ENCODE data around the gene RIPK1.
"Not testable (repeated sequence)": the region's sequence is repeated elsewhere in the genome, so short reads cannot be mapped to it uniquely, and the experiment has no call there.

The RIPK1 gene

GRCh38 chr6:3137057-3137777 is 68.9 kb downstream of the RIPK1 start:
- no peak for DNase-seq

GRCh38 chr6:3137873-3138272 is 69.6 kb downstream of the RIPK1 start:
- not testable (repeated sequence) for DNase-seq

GRCh38 chr6:3138341-3138740 is 70.0 kb downstream of the RIPK1 start:
- DNase-seq: peak; percentile 66 to 81

- DNase-seq: peak; percentile 66 to 86
Observed at GRCh38 chr6:3139090-3139903, 71.0 kb downstream of the RIPK1 start.

- DNase-seq: no peak
Observed at GRCh38 chr6:3140201-3140600, 71.9 kb downstream of the RIPK1 start.

GRCh38 chr6:3142536-3142935 is 74.2 kb downstream of the RIPK1 start:
- no peak for DNase-seq

- no peak for DNase-seq
Observed at GRCh38 chr6:3143158-3143557, 74.9 kb downstream of the RIPK1 start.

GRCh38 chr6:3144571-3144970 is 76.3 kb downstream of the RIPK1 start:
- DNase-seq: no peak

GRCh38 chr6:3147914-3148757 is 79.8 kb downstream of the RIPK1 start:
- DNase-seq: no peak

GRCh38 chr6:3151691-3152090 is 83.4 kb downstream of the RIPK1 start:
- DNase-seq: no peak

GRCh38 chr6:3152689-3153088 is 84.4 kb downstream of the RIPK1 start:
- no peak for DNase-seq

GRCh38 chr6:3155416-3155815 is 87.1 kb downstream of the RIPK1 start:
- not testable (repeated sequence) for DNase-seq

- peak in 1 of 2 donors; percentile 13 for DNase-seq
Observed at GRCh38 chr6:3156184-3157130, 88.2 kb downstream of the RIPK1 start.

GRCh38 chr6:3157131-3157933 is 89.0 kb downstream of the RIPK1 start, which contains the start of gene TUBB2A:
TUBB2A (minus strand) TSS chr6:3157544; CDS start chr6:3157463, 81 bp downstream.
- DNase-seq: peak; percentile 79 to 94

- DNase-seq: peak in 1 of 2 donors; percentile 32
Observed at GRCh38 chr6:3159805-3160781, 91.8 kb downstream of the RIPK1 start.

- DNase-seq: no peak
Observed at GRCh38 chr6:3162067-3162497, 93.8 kb downstream of the RIPK1 start.

- peak; percentile 48 to 52 for DNase-seq
Observed at GRCh38 chr6:3162565-3163247, 94.4 kb downstream of the RIPK1 start.

- DNase-seq: peak; percentile 59 to 61
Observed at GRCh38 chr6:3163248-3163594, 94.9 kb downstream of the RIPK1 start.

- no peak for DNase-seq
Observed at GRCh38 chr6:3164388-3164787, 96.1 kb downstream of the RIPK1 start.
